ENCODE measurements around the gene GLT6D1.

GLT6D1 gene

GRCh38 chr9:135612437-135612836, 26.9 kb downstream of the GLT6D1 start:
- TF ChIP-seq GATA1 (IDR thresholded peaks at IDR 0.05; ENCODE audit: low read depth, low read length): no peak
- TF ChIP-seq POLR2A (IDR thresholded peaks at IDR 0.05; ENCODE audit: low read length): no peak
- DNase-seq: no peak

- TF ChIP-seq POLR2A (IDR thresholded peaks at IDR 0.05; ENCODE audit: low read length): no peak
- TF ChIP-seq GATA1 (IDR thresholded peaks at IDR 0.05; ENCODE audit: low read depth, low read length): no peak
- DNase-seq: no peak
These were observed 27.5 kb downstream of the GLT6D1 start for GRCh38 chr9:135611875-135612209.

DNA sequence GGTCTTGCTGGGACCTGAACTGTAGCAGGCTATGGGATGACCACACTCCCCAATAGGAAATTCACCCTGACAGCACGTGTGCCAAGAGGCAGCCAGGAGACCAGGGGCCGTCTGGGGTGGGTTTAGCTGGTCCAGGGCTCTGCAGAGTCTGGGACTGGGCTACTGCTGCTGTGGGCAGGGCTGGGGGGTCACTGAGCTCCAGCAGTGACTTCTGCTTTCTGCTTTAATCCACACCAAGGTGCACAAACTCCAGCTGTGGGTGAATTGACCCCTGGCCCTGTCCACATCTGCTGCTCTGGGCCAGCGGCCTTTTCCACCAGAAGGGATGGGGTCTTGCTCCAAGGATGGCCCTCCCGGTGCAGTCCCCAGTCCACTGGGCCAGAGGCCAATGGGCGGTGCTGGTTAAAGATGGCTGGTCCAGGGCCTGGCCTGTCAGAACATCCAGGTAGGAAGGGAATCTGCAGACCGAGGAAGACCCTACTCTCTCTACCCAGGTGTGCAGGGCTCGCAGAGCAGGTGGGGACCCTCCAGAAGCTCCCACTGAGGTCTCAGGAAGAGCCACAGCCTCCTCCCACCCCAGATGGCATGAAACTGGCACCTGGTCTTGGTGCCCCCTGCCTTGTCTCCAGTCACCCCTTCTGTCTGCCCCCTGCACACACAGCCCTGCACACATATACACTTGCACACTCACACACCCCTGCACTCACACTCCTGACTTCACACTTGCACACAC, 28.0 kb downstream of the GLT6D1 start:
- no peak for TF ChIP-seq POLR2A (IDR thresholded peaks at IDR 0.05; ENCODE audit: low read length)
- DNase-seq: no peak

DNA sequence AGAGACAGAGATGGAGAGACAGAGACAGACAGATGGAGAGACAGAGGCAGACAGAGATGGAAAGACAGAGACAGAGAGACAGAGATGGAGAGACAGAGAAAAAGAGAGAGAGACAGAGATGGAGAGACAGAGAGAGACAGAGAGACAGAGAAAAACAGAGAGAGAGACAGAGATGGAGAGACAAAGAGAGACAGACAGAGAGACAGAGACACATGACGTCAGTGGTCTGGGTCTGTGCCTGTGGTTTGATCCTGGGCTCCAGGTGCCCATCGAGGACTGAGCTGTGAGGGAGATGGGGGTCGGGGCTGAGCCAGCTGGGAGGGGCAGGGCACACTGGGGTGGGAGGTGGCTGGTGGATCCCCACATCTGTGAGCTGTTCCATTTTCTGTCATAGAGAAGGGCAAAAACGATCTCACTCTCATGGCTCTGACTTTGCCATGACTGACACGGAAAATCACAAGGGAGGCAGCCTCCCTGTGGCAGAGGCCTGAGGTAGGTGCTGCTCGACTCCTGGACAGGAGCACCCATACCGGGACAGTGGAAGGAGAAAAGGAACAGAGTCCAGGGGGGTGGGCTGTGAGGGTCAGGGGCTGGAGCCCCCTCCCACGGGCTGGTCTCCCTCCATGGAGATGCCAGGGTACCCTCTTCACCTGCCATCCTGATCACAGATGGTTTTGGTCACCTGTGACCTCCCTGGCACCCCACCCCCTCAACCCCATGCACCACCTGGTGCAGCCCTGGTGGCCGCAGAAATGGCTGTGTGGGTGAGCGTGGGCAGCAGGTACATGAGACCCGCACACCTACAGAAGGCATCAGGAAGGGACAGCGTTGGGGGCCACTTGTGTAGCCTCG, 28.8 kb downstream of the GLT6D1 start:
- TF ChIP-seq GATA1 (IDR thresholded peaks at IDR 0.05; ENCODE audit: low read depth, low read length) (no peak), POLR2A (IDR thresholded peaks at IDR 0.05; ENCODE audit: low read length) (no peak)
- no peak for DNase-seq

DNA sequence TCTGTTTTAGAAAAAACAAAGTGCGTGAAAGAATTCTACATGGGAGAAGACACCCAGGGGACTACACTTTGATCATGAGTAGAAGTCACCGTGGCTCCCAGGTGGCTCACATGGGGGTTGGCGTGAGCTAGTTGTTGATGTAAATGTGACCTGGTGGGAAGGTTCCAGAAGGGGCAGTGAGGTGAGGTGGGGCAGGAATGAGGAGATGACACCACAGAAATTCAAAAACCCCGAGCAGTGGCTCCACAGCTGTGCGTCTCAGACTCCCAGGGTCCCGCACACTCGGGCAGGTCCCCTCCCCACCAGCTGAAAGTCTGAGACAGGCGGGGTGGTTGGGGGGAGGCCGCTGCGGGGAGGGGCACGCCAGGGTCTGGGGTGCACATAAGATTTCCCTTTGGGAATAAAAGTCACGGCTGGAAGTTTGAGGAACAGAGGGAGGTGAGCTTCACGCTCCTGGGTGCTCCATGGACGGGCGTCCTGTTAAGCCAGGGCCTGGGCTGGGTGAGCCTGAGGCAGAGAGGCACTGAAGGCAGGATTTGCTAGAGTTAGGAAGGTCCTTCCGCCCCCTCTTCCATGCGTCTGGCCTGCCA, 29.9 kb downstream of the GLT6D1 start:
- no peak for DNase-seq

DNA sequence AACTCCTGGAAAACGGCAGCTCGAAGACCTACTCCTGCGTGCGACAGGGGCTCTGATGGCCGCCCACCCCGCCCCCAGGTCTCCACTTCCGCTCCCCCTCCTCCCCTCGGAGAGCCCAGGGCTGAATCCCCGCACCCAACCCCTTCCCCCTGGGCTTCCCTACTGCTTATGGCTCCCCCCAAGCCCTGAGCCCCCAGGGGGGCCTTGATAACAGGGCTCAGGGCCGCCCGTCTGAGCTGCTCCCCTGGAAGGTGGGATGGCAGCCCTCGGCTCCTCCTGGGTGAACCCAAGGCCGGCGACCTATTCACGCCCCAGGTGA, 30.4 kb downstream of the GLT6D1 start:
- TF ChIP-seq POLR2A (IDR thresholded peaks at IDR 0.05; ENCODE audit: low read length) (no peak), GATA1 (IDR thresholded peaks at IDR 0.05; ENCODE audit: low read depth, low read length) (no peak)
- DNase-seq: no peak

More for the DNA sequence above, 29.9 kb downstream of the GLT6D1 start:
- TF ChIP-seq POLR2A (IDR thresholded peaks at IDR 0.05; ENCODE audit: low read length) (no peak), GATA1 (IDR thresholded peaks at IDR 0.05; ENCODE audit: low read depth, low read length) (no peak)

GRCh38 chr9:135608294-135608998, 30.9 kb downstream of the GLT6D1 start:
- DNase-seq: no peak
- TF ChIP-seq GATA1 (IDR thresholded peaks at IDR 0.05; ENCODE audit: low read depth, low read length) (no peak), POLR2A (IDR thresholded peaks at IDR 0.05; ENCODE audit: low read length) (no peak)

DNA sequence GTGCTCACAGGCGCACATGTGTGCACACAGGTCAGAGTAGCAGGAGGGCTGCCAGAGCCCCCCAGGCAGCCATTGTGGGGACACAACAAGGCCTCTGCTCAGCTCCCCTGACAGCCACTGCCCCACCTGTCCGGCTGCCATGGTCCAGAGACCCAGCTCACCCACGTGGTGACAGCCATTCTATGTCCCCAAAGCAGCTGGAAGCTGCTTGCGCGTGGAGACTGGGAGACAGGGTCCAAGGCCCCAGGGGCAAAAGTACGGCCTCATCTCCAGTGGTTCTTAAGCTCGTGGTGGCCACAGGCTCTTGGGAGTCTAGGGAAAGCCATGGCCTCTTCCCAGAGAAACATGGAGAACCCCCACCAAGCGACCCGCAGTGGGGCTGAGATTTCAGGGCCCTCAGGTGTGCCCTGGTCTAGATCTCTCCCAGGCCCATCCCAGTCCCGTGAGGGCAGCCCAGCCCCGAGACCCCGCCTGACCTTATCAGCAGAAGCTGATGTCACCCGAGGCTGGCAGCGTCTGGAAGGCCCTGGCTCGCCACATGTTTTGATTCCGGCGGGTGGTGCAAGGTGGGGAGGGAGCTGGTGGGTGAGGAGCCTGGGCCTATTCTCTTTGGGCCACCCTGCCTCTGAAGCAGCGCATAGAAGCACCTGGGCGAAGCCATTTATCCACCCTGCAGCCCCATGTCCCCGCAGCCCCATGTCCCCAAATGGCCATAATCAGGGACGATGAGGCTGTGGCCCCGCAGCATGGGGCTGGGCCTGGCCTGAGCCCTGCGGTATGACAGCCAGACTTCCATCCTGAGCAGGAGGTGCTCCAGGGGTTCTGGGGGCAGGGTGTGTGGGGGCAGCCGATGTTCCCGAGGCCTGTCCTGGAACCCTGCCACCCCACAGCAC, 31.7 kb downstream of the GLT6D1 start:
- DNase-seq: no peak
- TF ChIP-seq POLR2A (IDR thresholded peaks at IDR 0.05; ENCODE audit: low read length): no peak
- TF ChIP-seq GATA1 (IDR thresholded peaks at IDR 0.05; ENCODE audit: low read depth, low read length): no peak

DNA sequence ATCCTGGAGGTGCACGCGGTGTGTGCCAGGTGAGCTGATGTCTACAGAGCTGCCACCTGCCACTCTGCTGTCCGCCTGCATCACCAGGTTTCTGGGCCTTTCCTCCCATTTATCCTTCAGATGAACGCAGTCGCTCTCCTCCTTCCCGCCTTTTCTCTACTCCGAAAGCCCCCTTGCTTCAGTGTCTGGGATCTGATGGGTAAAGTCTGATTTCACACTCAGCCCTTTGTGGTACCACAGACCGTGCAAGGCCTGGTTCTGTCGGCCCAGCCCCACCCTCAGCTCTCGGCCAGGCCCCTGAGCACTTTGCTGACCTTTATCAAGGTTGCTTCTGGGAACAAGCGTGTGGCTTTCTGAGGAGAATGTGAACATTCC, 32.5 kb downstream of the GLT6D1 start:
- TF ChIP-seq GATA1 (IDR thresholded peaks at IDR 0.05; ENCODE audit: low read depth, low read length): no peak
- TF ChIP-seq POLR2A (IDR thresholded peaks at IDR 0.05; ENCODE audit: low read length): no peak
- DNase-seq: no peak

DNA sequence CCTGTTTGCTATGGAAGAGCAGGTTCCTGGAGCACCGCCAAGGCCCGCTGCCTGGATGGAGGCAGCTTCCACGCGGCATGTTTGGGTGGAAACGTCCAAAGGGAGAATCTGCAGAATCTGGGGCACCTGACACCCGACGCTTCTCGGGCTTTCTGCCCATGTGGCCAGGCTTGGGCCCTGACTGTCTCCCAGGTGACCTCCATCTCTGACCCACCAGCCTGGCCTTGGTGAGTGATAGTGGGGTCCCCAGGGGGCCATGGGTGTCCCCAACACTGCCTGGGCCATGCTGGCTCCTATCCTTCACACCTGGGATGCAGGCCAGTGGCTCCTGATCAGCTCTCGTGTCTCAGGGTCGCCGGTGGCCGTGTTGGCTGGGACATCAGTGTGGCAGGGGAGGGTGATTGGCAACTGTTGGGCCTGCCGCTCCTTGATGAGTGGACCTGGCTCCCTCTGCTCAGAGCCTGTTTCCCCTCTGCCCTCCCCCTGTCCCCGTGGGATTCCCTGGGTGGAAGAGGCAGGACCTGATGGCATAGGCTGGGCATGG, 34.0 kb downstream of the GLT6D1 start:
- TF ChIP-seq GATA1 (IDR thresholded peaks at IDR 0.05; ENCODE audit: low read depth, low read length): no peak
- TF ChIP-seq POLR2A (IDR thresholded peaks at IDR 0.05; ENCODE audit: low read length): no peak
- no peak for DNase-seq

DNA sequence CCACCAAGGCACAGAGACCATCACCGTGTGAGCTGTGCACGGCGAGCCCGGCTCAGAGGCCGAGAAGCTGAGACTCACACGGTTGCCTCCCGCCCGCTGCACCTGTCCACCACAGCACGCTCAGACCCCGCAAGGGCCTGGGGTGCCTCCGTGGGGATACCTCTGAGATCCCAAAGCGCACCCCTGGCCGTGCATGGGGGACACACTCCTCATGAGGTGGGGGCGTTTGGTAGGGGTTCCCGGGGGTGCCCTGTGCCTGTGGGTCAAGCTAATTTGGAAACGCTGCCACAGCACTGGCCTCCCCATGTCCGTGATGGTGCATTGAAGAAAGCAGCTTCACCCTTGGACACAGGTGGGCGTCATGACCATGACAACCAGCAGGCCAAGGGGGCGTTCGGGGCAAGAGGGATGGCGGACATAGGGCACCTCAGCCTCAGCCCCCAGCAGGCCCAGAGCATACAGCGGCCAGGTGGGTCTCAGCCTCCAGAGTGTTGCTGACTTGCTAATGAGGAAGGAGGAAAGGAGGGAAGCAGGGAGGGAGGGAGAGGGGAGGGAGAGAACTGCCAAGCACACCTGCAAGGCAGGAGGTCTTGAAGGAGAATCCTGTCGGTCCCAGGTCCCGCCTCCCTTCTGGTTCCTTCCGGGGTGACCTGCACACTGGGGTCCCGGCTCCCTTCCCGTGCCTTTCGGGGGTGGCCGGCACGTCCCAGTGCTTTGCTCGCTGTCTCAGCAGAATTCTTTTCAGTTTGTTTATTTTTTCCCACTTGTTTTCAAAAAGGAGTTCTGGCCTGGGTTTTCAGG, 34.7 kb downstream of the GLT6D1 start:
- TF ChIP-seq GATA1 (IDR thresholded peaks at IDR 0.05; ENCODE audit: low read depth, low read length) (no peak), POLR2A (IDR thresholded peaks at IDR 0.05; ENCODE audit: low read length) (no peak)
- no peak for DNase-seq

DNA sequence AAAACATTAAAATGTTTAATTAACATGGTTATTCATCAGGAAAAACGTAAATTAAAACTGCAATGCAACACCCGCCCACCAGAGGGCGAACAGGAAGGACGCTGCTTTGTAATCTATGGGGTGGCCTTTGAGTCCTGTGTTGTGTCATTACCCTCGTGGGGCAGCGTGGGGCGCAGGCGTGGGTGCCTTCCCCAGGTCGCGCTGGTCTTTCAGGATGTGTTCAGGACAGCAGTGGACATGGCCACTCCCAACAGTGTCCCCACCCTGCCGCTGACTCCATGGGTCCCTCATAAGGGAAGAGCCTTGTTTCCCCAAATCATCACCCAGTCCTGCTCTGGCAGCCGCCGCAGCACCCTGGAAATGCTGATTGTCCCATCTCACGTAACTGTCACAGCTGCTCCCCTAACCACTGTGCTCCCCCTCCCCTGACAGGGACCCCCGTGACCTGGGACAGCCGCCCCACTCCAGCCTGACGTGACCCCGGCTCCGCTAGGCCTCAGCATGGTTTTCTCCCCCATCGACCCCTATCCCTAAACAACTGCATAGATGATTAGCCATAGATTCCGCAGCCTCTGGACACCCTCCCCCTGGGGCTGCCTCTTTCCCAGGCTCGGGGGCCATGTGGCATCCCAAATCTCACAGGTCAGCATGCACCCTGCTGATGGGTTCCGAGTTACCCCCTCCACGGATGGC, 36.4 kb downstream of the GLT6D1 start:
- DNase-seq: peak; percentile 44 to 75
- TF ChIP-seq GATA1 (IDR thresholded peaks at IDR 0.05; ENCODE audit: low read depth, low read length) (no peak), POLR2A (IDR thresholded peaks at IDR 0.05; ENCODE audit: low read length) (no peak)
